A673 (cell line): ENCODE data around the gene CTSO.

Experiments
- CTCF ChIP-seq: fragments of 300-800, 200-600 bp; sonication (generic); conservative IDR thresholded peaks from 2 replicates; pipeline ENCODE4 v1.5.1; 2017; ENCODE audit warnings: low read depth, mild to moderate bottlenecking, antibody characterized with exemption, low read length, moderate library complexity, mixed read lengths
- EZH2 ChIP-seq: fragments of 200-600 bp; sonication (generic); IDR thresholded peaks from 2 replicates; pipeline ENCODE4 v1.6.1; 2017; ENCODE audit warnings: borderline replicate concordance, low read depth, mild to moderate bottlenecking, mixed read lengths, antibody characterized with exemption, low read length; ENCODE audit not compliant: poor library complexity, severe bottlenecking

- TF ChIP-seq CTCF (no peak), EZH2 (no peak)
These were observed 5.8 kb upstream of the CTSO start for GRCh38 chr4:155959417-155959816.
